Measurements from ENCODE around the gene SRD5A3. TPM values are rescaled to one million over a fixed set of nuclear protein-coding genes. Genes with fewer than 3 reads are reported as not detected.

The SRD5A3 gene
- total and polyA plus RNA-seq, 9 of the 15 experiments (the other 6 are each of a cell fraction or from before 2014, with no cell fraction given): 2.5 to 37.0 (median 13.3) TPM

GRCh38 chr4:55321707-55322264, 24.3 kb upstream of the SRD5A3 start (continued):
- no peak for TF ChIP-seq CTCFL (IDR thresholded peaks at IDR 0.05; ENCODE audit: borderline replicate concordance, insufficient read depth, low read depth, low read length, poor library complexity, severe bottlenecking)
- no peak for TF ChIP-seq RBM14 (IDR thresholded peaks at IDR 0.05; ENCODE audit: borderline replicate concordance, insufficient read depth, low read depth, low read length)
- no peak for TF ChIP-seq HDAC1 (IDR thresholded peaks at IDR 0.05)
- TF ChIP-seq SIRT6 (IDR thresholded peaks at IDR 0.05; ENCODE audit: low read depth, low read length): no peak
- peak; percentile 28 to 39; a peak in 2 of 4 replicates for TF ChIP-seq MNT (conservative IDR thresholded peaks at IDR 0.05)
- no peak for TF ChIP-seq STAT5A (IDR thresholded peaks at IDR 0.05; ENCODE audit: borderline replicate concordance, low read length)
- TF ChIP-seq TBL1XR1 (IDR thresholded peaks at IDR 0.05; ENCODE audit: low read length in 2 of 2): 0 out of 4 replicates have a peak, but pooled peaks of 1 of the 2 experiments have one; percentile 10
- TF ChIP-seq BDP1 (IDR thresholded peaks at IDR 0.05; ENCODE audit: insufficient read depth, insufficient read length): no peak
- TF ChIP-seq NFIX (CRISPR knock-in tag; IDR thresholded peaks at IDR 0.05; ENCODE audit: low read depth): no peak
- TF ChIP-seq NCOR1 (IDR thresholded peaks at IDR 0.05): 0 out of 2 replicates have a peak, but pooled peaks have one; percentile 15
- no peak for TF ChIP-seq CLOCK (CRISPR knock-in tag; IDR thresholded peaks at IDR 0.05; ENCODE audit: borderline replicate concordance)
- peak; percentile 81; the same call in 1 of the 2 replicates for TF ChIP-seq MEF2D (tag; conservative IDR thresholded peaks at IDR 0.05; ENCODE audit: low read depth)
- TF ChIP-seq ATF1 (CRISPR knock-in tag; IDR thresholded peaks at IDR 0.05): no peak
- TF ChIP-seq ATF1 (tag; IDR thresholded peaks at IDR 0.05): no peak
- TF ChIP-seq RAD51 (IDR thresholded peaks at IDR 0.05; ENCODE audit: borderline replicate concordance, low read depth): no peak
- TF ChIP-seq MLLT1 (IDR thresholded peaks at IDR 0.05): no peak
- no peak for TF ChIP-seq ZBTB26 (CRISPR knock-in tag; IDR thresholded peaks at IDR 0.05)
- TF ChIP-seq SMARCE1 (IDR thresholded peaks at IDR 0.05): no peak
